ENCODE measurements around the gene ZNF425. TPM values are rescaled to one million over a fixed set of nuclear protein-coding genes. Genes with fewer than 3 reads are reported as not detected.

The ZNF425 gene
- total and polyA plus RNA-seq, 9 of the 15 experiments (the other 6 are each of a cell fraction or from before 2014, with no cell fraction given), result 0.03 to 0.89 (median 0.54) TPM

DNA sequence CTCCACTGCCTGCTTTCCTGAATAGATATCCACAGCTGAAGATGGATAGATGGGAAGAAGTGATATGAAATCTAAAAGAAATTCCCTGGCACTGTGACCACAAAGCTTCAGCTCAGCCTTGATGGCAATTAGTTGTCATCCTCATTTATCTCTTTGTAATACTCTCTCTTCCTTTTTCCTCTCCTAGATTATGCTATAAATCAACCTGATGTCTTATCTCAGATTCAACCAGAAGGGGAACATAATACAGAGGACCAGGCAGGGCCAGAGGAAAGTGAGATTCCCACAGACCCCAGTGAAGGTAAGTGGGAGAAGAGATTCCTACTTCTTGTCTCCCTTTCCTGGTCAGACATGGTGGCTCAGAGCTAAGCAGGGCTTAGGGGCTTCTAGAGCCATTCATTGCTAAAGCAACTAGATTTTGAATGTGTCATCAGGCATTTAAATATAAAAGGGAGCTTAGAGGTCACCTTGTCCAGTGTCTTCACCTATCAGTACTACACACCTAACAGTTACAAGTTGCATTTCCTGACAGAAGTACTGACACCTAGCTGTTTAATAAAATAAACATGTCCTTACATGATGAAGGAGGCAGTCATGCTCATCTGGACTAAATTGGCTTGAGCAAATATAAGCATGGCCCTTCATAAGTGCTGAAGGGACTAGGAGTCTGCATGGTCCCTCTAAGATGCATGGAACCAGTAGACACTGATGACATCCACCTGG is 40.7 kb upstream of the ZNF425 start:
- FAIRE-seq, result no peak
- DNase-seq (ENCODE audit: extremely low read depth in 1 of 4, low spot score in 3 of 4), result no peak

More for the DNA sequence above, 40.7 kb upstream of the ZNF425 start:
- no TSS peak for BruUV-seq (replicated peaks)
- ChIA-PET POLR2A (interaction anchor here (0.6 to 1.6 kb wide), 3 partner anchors 10 to 40 kb away, joined by 3 to 5 read pairs (median 3); no protein-coding TSS in a partner anchor), CTCF (ENCODE audit: low intra/inter-chr PET ratio) (no interaction called here)
- Histone ChIP-seq H3K79me2 (ENCODE audit: control insufficient read depth, insufficient read depth, low read length) (no peaks in the 10 kb centered on the region), H3K27me3 (ENCODE audit: control insufficient read depth in 2 of 2, insufficient read depth in 2 of 2, low read length in 2 of 2) (no peaks in the 10 kb centered on the region), H3K4me3 (no peak overlapping the region), H3K9me1 (ENCODE audit: control insufficient read depth, insufficient read depth, low read length) (no peaks in the 10 kb centered on the region), H4K20me1 (replicated peaks; ENCODE audit: control insufficient read depth, insufficient read depth, low read length) (no peaks in the 10 kb centered on the region), H3K4me1 (replicated peaks in 1 of 2; ENCODE audit: control insufficient read depth in 2 of 2, insufficient read depth in 2 of 2, low read length in 2 of 2) (no peaks in the 10 kb centered on the region), H3K9ac (ENCODE audit: insufficient read depth in 1 of 2, low read depth in 2 of 2, low read length in 2 of 2) (no peak overlapping the region), H2AFZ (ENCODE audit: low read depth, low read length) (no peak overlapping the region), H3K27ac (ENCODE audit: extremely low read depth, low read depth, low read length) (no peak overlapping the region), H3K4me2 (ENCODE audit: insufficient read depth, low read length) (no peak overlapping the region), H3K36me3 (ENCODE audit: control insufficient read depth, insufficient read depth, low read length) (peaks cover 72% of the 10 kb centered on the region), H3K9me3 (replicated peaks; ENCODE audit: control insufficient read depth, insufficient read depth, low read depth, low read length) (no peaks in the 10 kb centered on the region)
- in situ Hi-C loops (cut with MboI) (no loop called here), intact Hi-C loops (cut with micrococcal nuclease) (no loop called here)
- TF ChIP-seq SP1 (CRISPR knock-in tag; IDR thresholded peaks at IDR 0.05), result no peak
- TF ChIP-seq, protein P1, sequence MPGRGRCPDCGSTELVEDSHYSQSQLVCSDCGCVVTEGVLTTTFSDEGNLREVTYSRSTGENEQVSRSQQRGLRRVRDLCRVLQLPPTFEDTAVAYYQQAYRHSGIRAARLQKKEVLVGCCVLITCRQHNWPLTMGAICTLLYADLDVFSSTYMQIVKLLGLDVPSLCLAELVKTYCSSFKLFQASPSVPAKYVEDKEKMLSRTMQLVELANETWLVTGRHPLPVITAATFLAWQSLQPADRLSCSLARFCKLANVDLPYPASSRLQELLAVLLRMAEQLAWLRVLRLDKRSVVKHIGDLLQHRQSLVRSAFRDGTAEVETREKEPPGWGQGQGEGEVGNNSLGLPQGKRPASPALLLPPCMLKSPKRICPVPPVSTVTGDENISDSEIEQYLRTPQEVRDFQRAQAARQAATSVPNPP (IDR thresholded peaks at IDR 0.05; ENCODE audit: borderline replicate concordance, insufficient read depth, insufficient read length), result no peak
- TF ChIP-seq ZNF778 (CRISPR knock-in tag; IDR thresholded peaks at IDR 0.05), result no peak
- no peak for TF ChIP-seq HSF4 (CRISPR knock-in tag; IDR thresholded peaks at IDR 0.05; ENCODE audit: borderline replicate concordance)
- TF ChIP-seq TEAD1 (CRISPR knock-in tag; IDR thresholded peaks at IDR 0.05), result no peak
- TF ChIP-seq ZKSCAN1 (IDR thresholded peaks at IDR 0.05; ENCODE audit: low read depth, low read length), result no peak
- TF ChIP-seq, protein P2, sequence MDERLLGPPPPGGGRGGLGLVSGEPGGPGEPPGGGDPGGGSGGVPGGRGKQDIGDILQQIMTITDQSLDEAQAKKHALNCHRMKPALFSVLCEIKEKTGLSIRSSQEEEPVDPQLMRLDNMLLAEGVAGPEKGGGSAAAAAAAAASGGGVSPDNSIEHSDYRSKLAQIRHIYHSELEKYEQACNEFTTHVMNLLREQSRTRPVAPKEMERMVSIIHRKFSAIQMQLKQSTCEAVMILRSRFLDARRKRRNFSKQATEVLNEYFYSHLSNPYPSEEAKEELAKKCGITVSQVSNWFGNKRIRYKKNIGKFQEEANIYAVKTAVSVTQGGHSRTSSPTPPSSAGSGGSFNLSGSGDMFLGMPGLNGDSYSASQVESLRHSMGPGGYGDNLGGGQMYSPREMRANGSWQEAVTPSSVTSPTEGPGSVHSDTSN (CRISPR knock-in tag; IDR thresholded peaks at IDR 0.05; ENCODE audit: low read depth), result no peak
- TF ChIP-seq, protein P2 (tag; conservative IDR thresholded peaks at IDR 0.05; ENCODE audit: low read depth), result peak; percentile 60
- no peak for TF ChIP-seq NRF1 (conservative IDR thresholded peaks at IDR 0.05 in 1 of 2, IDR thresholded peaks at IDR 0.05 in 1 of 2)
- TF ChIP-seq ZBTB1 (CRISPR knock-in tag; IDR thresholded peaks at IDR 0.05; ENCODE audit: borderline replicate concordance, low read depth), result no peak
- TF ChIP-seq MEIS2 (IDR thresholded peaks at IDR 0.05; ENCODE audit: partially characterized antibody), result peak; percentile 69
- peak; percentile 17; the same call in 1 of the 3 replicates for ATAC-seq

All from K562 (cell line).